Measurements from ENCODE around the gene CCSER1.

The CCSER1 gene

DNA sequence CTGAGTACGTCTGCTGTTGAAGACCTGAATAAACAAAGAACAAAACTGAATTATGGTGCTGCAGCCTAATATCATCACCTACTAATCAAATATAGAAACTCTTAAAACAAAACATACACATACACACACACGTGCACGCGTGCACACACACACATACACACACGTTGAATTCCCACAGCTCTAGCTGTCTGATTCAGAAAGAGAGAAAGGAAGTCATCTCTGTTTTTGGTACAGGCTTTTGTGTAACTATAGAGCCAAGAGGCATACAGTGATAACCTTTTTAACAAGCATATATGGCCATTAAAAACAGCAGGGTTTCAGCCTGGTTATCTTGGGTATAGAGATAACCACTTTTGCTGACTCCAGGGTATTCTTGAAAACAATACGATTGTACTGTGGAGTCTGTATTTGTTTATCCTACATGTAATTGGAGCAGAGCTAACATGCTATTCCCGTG lies 823.2 kb downstream of the CCSER1 start:
- TF ChIP-seq, protein P1, sequence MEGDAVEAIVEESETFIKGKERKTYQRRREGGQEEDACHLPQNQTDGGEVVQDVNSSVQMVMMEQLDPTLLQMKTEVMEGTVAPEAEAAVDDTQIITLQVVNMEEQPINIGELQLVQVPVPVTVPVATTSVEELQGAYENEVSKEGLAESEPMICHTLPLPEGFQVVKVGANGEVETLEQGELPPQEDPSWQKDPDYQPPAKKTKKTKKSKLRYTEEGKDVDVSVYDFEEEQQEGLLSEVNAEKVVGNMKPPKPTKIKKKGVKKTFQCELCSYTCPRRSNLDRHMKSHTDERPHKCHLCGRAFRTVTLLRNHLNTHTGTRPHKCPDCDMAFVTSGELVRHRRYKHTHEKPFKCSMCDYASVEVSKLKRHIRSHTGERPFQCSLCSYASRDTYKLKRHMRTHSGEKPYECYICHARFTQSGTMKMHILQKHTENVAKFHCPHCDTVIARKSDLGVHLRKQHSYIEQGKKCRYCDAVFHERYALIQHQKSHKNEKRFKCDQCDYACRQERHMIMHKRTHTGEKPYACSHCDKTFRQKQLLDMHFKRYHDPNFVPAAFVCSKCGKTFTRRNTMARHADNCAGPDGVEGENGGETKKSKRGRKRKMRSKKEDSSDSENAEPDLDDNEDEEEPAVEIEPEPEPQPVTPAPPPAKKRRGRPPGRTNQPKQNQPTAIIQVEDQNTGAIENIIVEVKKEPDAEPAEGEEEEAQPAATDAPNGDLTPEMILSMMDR (IDR thresholded peaks at IDR 0.05; ENCODE audit: borderline replicate concordance, insufficient read depth, low read depth, low read length): no peak
- no peak overlapping the region for H3K4me3 ChIP-seq (ENCODE audit: low read depth, low read length)

- TF ChIP-seq, protein P1 (IDR thresholded peaks at IDR 0.05; ENCODE audit: borderline replicate concordance, insufficient read depth, low read depth, low read length): no peak
- H3K4me3 ChIP-seq (ENCODE audit: low read depth, low read length): no peak overlapping the region
Observed at GRCh38 chr4:90951037-90951436, 823.8 kb downstream of the CCSER1 start.

DNA sequence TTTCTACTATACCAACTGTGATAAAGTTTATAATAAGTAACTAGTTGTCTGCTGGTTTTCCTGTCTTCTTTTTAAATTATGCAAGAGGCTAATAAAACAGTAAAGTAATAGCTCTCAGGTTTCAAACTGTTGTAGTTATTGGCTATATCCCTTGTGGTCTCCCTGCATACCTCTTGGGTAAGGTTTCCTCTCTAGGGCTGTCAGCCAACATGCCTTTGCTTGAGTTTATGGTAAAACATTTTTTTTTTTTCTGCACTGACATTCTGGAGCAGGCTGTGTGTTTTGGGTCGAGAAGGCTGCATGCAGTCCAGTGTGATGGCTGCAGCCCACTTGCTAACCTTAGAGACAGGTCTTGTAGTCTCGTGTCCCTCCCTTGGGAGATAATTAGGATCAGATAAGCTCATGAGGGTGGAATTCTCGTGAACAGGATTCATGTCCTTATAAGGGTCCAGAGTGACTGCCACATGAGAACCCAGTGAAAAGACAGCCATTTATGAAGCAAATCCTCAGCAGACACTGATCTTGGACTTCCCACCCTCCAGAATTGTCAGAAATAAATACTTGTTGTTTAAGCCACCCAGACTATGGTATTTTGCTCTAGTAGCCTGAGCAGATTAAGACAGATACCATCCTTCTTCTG lies 831.2 kb downstream of the CCSER1 start:
- H3K4me3 ChIP-seq (ENCODE audit: low read depth, low read length): no peak overlapping the region
- TF ChIP-seq, protein P1 (IDR thresholded peaks at IDR 0.05; ENCODE audit: borderline replicate concordance, insufficient read depth, low read depth, low read length): no peak

DNA sequence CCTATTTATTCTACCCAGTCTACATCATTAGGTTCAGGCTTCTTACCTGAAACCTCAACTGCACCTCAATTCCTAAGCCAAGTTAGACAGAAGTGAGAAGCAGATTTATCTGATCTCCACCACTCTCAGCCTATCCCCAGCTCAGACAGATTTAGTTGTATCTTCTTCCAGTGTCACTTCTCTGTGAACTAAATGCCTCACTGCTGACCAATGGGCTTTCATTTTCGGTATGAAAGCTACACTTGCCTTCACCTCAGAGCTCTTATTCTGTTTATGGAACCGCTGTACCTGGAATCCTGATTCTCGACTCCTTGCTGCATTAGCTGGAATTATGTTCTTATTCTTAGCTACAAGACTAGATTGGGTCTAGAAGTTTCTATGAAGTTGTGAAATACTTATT lies 833.2 kb downstream of the CCSER1 start:
- TF ChIP-seq, protein P1 (IDR thresholded peaks at IDR 0.05; ENCODE audit: borderline replicate concordance, insufficient read depth, low read depth, low read length): no peak
- H3K4me3 ChIP-seq (ENCODE audit: low read depth, low read length): no peak overlapping the region

- TF ChIP-seq, protein P1 (IDR thresholded peaks at IDR 0.05; ENCODE audit: borderline replicate concordance, insufficient read depth, low read depth, low read length): no peak
- H3K4me3 ChIP-seq (ENCODE audit: low read depth, low read length): no peak overlapping the region
Observed at GRCh38 chr4:90960840-90961239, 833.6 kb downstream of the CCSER1 start.

DNA sequence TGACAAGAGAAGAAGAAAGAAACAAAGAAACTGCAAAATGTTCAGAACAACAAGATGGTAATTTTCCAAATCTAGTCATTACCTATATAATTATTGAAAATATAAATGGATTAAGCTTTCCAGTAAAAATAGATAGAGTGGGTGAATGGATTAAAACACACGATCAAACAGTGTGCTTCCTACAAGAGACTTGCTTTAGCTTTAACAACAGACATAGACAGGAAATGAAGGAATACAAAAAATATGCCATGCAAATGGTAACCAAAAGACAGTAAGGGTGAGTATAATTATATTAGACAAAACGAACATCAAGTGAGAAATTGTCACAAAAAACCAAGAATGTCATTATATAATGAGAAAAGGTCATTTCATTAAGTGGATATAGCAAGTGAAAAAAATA lies 842.8 kb downstream of the CCSER1 start:
- TF ChIP-seq, protein P1 (IDR thresholded peaks at IDR 0.05; ENCODE audit: borderline replicate concordance, insufficient read depth, low read depth, low read length): no peak
- H3K4me3 ChIP-seq (ENCODE audit: low read depth, low read length): no peak overlapping the region

- TF ChIP-seq, protein P1 (IDR thresholded peaks at IDR 0.05; ENCODE audit: borderline replicate concordance, insufficient read depth, low read depth, low read length): no peak
- H3K4me3 ChIP-seq (ENCODE audit: low read depth, low read length): no peak overlapping the region
Observed at GRCh38 chr4:90977726-90978125, 850.5 kb downstream of the CCSER1 start.

All from GM12875 (cell line).